Tibial nerve (tissue), 4 donors: ENCODE measurements around the gene FXYD5. TPM values are rescaled to one million over a fixed set of nuclear protein-coding genes. Genes with fewer than 3 reads are reported as not detected.

ENCODE experiments used
- DNase-seq, 2 donors: peaks; one replicate each; pipeline ENCODE4 v3.0.0-alpha.2; 2019; ENCODE audit warnings: low spot score in 2 of 2
- H3K27ac ChIP-seq, 4 donors: fragments of 200-600 bp; sonication (generic) in 3 of 4; one replicate each; pipeline ENCODE4 v1.5.1; 2017 to 2019; ENCODE audit warnings: mild to moderate bottlenecking in 1 of 4
- H3K27me3 ChIP-seq, 2 donors: fragments of 200-600 bp; sonication (generic) in 1 of 2; one replicate each; pipeline versions ENCODE4 v1.5.1 to v1.6.0; 2017 to 2019
- H3K36me3 ChIP-seq, 3 donors: fragments of 200-600 bp; sonication (generic); one replicate each; pipeline ENCODE4 v1.5.1; 2018 to 2019
- H3K4me1 ChIP-seq, 4 donors: fragments of 200-600 bp; sonication (generic) in 3 of 4; one replicate each; pipeline ENCODE4 v1.5.1; 2017 to 2019
- H3K4me3 ChIP-seq, 4 donors: fragments of 200-600 bp; sonication (generic) in 3 of 4; one replicate each; pipeline ENCODE4 v1.5.1; 2017 to 2019; ENCODE audit warnings: mild to moderate bottlenecking in 1 of 4, moderate library complexity in 1 of 4
- H3K9me3 ChIP-seq, 4 donors: fragments of 200-600 bp; sonication (generic) in 3 of 4; one replicate each; pipeline ENCODE4 v1.5.1; 2017 to 2019
- EP300 ChIP-seq, 2 donors: sonication (generic); formaldehyde crosslinking; IDR thresholded peaks; one replicate each; pipeline ENCODE4 v1.6.1; 2017; ENCODE audit warnings: antibody characterized with exemption in 2 of 2, mild to moderate bottlenecking in 1 of 2
- POLR2A ChIP-seq, 2 donors: fragments of 450-650 bp; IDR thresholded peaks; one replicate each; pipeline ENCODE4 v1.6.1; 2017; ENCODE audit warnings: antibody characterized with exemption in 2 of 2, mild to moderate bottlenecking in 2 of 2, moderate library complexity in 2 of 2
- WGBS, 2 donors: methylation state at CpG; one replicate each; pipeline ENCODE4 v1.1.5; 2018; 5-methylcytosine and 5-hydroxymethylcytosine counted together
- total RNA-seq, 4 donors: library from RNA; depleted of rRNA; stranded (reverse); fragments of >200 nt; gene quantifications; one replicate each; pipeline ENCODE4 v1.1.0, GENCODE V29; 2016
- TF ChIP-seq, protein P1 (sequence below), 5 experiments: fragments of 200-600 bp in 3 of 5; fragments of 450-650 bp in 2 of 5; sonication (generic) in 3 of 5; IDR thresholded peaks; one replicate each; pipeline ENCODE4 v1.5.1; 2016 to 2019; ENCODE audit warnings: antibody characterized with exemption in 5 of 5, mild to moderate bottlenecking in 3 of 5, moderate library complexity in 2 of 5

The FXYD5 gene
- total RNA-seq, 4 donors from 2014 or later = 19.9 to 53.4 (median 37.5) TPM

DNA sequence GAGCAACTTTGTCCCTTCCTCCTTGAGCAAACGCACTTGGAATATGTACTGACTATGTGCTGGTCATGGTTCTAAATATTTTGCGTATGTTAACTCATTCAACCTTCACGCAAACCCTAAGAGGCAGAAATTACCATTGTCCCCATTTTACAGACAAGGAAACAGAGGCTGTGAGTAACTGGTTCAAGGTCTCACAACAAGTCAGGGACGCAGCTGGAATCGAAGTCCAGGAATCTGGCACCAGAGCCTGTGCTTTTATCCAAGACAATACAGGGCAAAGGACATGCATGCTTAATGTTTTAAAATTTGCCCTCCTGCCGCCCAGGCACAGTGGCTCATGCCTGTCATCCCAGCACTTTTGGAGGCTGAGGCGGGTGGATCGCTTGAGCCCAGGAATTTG lies 5.1 kb downstream of the FXYD5 start:
- Histone ChIP-seq H3K27me3 (peaks cover 0 to 19% of the 10 kb centered on the region in 2 donors), H3K4me1 (peaks cover 0 to 22% (median 2%) of the 10 kb centered on the region in 4 donors), H3K27ac (no peak overlapping the region), H3K36me3 (peaks cover 0 to 73% (median 9%) of the 10 kb centered on the region in 3 donors), H3K9me3 (peaks cover 0 to 31% (median 0%) of the 10 kb centered on the region in 4 donors), H3K4me3 (no peak overlapping the region)
- TF ChIP-seq, protein P1, sequence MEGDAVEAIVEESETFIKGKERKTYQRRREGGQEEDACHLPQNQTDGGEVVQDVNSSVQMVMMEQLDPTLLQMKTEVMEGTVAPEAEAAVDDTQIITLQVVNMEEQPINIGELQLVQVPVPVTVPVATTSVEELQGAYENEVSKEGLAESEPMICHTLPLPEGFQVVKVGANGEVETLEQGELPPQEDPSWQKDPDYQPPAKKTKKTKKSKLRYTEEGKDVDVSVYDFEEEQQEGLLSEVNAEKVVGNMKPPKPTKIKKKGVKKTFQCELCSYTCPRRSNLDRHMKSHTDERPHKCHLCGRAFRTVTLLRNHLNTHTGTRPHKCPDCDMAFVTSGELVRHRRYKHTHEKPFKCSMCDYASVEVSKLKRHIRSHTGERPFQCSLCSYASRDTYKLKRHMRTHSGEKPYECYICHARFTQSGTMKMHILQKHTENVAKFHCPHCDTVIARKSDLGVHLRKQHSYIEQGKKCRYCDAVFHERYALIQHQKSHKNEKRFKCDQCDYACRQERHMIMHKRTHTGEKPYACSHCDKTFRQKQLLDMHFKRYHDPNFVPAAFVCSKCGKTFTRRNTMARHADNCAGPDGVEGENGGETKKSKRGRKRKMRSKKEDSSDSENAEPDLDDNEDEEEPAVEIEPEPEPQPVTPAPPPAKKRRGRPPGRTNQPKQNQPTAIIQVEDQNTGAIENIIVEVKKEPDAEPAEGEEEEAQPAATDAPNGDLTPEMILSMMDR (IDR thresholded peaks at IDR 0.05) = no peak
- TF ChIP-seq POLR2A (IDR thresholded peaks at IDR 0.05) (no peak), EP300 (IDR thresholded peaks at IDR 0.05) (no peak)
- 75 to 77% methylated on average over 8 of the region's 8 CpGs for WGBS, 2 donors
- no peak for DNase-seq

DNA sequence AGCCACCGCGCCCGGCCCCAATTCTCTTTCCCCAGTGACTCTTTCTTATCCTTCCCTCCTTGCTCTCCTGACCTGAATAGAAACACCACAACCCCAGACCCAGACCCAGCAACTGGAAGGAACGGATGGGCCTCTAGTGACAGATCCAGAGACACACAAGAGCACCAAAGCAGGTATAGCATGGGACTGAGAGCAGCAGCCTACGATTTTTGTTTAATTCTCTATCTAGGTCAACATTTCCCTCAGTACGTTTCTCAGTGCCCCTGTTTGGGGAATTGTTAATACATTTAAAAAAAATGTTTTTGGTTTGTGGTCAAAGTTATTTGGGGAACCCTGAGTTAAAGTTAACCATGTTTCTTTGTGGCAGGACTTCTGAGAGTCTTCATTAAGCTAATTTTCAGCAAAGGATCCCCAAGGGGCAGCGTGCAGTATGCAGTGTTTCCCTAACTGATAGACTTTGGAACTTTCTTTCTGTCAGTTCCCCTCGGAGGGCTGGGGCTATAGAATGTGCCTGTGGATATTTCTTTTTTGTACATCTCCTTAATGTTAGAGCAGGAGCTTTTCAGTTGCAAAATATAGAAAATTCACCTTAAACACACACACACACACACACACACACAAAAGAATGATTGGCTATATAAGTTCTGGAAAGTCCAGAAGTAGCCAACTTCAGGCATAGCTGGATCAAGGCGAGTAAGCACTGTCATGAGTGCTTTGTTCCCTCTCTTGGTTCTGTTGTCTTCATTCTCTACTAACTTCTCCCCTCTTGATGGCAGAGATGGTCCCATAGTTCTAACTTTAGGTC lies 6.3 kb downstream of the FXYD5 start:
- Histone ChIP-seq H3K27me3 (peaks cover 0 to 7% of the 10 kb centered on the region in 2 donors), H3K36me3 (peaks cover 0 to 85% (median 9%) of the 10 kb centered on the region in 3 donors), H3K27ac (no peak overlapping the region), H3K4me3 (no peak overlapping the region), H3K9me3 (peaks cover 0 to 41% (median 0%) of the 10 kb centered on the region in 4 donors), H3K4me1 (peaks cover 0 to 10% (median 2%) of the 10 kb centered on the region in 4 donors)
- WGBS, 2 donors = 80 to 86% methylated on average over 9 of the region's 9 CpGs
- no peak for DNase-seq
- no peak for TF ChIP-seq EP300 (IDR thresholded peaks at IDR 0.05)
- TF ChIP-seq, protein P1 (IDR thresholded peaks at IDR 0.05) = no peak
- TF ChIP-seq POLR2A (IDR thresholded peaks at IDR 0.05) = no peak

DNA sequence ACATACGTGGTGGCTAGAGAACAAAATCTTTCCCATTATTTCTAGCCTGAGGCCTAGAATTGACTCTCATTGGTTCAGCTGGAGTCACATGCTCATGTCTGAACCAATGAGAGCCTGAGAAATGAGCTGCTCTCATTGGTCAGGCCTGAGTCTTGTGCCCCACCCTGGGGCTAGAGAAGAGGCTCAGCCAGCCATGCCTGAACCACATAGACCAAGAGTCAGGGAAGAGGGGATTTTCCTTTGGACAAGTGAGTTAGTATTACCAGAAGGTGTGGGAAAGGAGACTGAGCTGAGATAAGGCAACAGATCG lies 6.9 kb downstream of the FXYD5 start:
- H3K36me3 ChIP-seq = peaks cover 0 to 91% (median 9%) of the 10 kb centered on the region in 3 donors

DNA sequence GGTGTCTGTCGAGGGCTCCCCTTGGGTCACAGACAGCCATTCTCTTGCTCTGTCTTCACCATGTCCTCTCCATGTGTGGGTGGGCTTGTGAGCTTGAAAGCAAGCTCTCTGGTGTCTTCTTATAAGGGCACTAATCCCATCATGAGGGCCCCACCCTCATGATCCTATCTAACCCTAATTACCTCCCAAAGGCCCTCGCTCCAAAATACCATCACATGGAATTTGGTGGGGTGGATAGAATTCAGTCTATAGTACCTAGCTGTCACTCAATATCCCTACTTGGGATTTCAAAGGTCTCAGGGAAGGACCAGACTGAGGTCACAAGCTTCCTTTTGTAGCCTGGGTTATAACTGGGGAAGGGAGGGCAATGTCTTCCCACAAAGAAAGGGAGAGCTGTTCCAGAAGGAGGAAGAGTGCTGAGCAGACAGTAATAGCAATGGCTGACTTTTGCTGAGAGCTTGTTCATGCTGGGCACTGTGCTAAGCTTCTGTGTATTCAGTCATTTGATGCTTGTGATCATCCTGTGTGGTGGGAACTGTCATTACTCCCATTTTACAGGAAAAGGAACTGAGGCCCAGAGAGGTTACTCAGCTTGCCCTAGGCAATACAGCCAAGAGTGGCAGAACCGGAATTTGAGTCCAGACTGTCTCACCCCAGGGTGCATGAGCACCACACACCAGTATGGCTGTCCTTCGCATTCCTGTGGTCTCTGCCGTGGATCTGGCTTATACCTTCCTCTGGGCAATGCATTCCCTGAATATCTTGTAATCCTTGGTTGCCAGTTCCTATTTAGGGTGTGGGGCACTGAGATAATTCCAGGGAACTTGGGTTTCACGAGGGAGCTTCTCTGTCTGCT lies 8.2 kb downstream of the FXYD5 start:
- no peak overlapping the region for H3K4me3 ChIP-seq
- no peak for DNase-seq
- 81 to 90% methylated on average over 6 of the region's 6 CpGs for WGBS, 2 donors
- no peak overlapping the region for H3K27ac ChIP-seq
- peaks cover 0 to 94% (median 9%) of the 10 kb centered on the region in 3 donors for H3K36me3 ChIP-seq
- no peaks in the 10 kb centered on the region for H3K4me1 ChIP-seq
- no peaks in the 10 kb centered on the region for H3K27me3 ChIP-seq
- peaks cover 0 to 55% (median 0%) of the 10 kb centered on the region in 4 donors for H3K9me3 ChIP-seq
- TF ChIP-seq, protein P1 (IDR thresholded peaks at IDR 0.05) = no peak
- TF ChIP-seq POLR2A (IDR thresholded peaks at IDR 0.05) (no peak), EP300 (IDR thresholded peaks at IDR 0.05) (no peak)

More for the DNA sequence above, 6.9 kb downstream of the FXYD5 start:
- H3K4me3 ChIP-seq = no peak overlapping the region
- peaks cover 0 to 4% of the 10 kb centered on the region in 2 donors for H3K27me3 ChIP-seq
- DNase-seq = no peak
- WGBS, 2 donors = 83 to 91% methylated on average over 2 of the region's 2 CpGs
- H3K4me1 ChIP-seq = peaks cover 0 to 4% (median 0%) of the 10 kb centered on the region in 4 donors
- no peak overlapping the region for H3K27ac ChIP-seq
- peaks cover 0 to 47% (median 0%) of the 10 kb centered on the region in 4 donors for H3K9me3 ChIP-seq
- TF ChIP-seq EP300 (IDR thresholded peaks at IDR 0.05) (no peak), POLR2A (IDR thresholded peaks at IDR 0.05) (no peak)
- TF ChIP-seq, protein P1 (IDR thresholded peaks at IDR 0.05) = no peak
